Epithelial cell of esophagus (primary cell): ENCODE data around the gene SLC6A12.

Experiments
- DNase-seq: peaks from one replicate; pipeline ENCODE4 v3.0.0; 2010; ENCODE audit warnings: low read depth
- H3K4me3 ChIP-seq: 2 replicates; pipeline ENCODE4 v1.5.1; 2011; ENCODE audit warnings: mild to moderate bottlenecking, low read length, control low read depth
- CTCF ChIP-seq: IDR thresholded peaks from 2 replicates; pipeline ENCODE4 v1.5.1; 2011; ENCODE audit warnings: low read depth, mild to moderate bottlenecking, low read length, control low read depth, inconsistent platforms; ENCODE audit not compliant: insufficient read depth; ENCODE audit errors: missing control alignments

The SLC6A12 gene

GRCh38 chr12:157644-158043 is 56.3 kb downstream of the SLC6A12 start:
- TF ChIP-seq CTCF, result no peak
- H3K4me3 ChIP-seq, result no peak overlapping the region
- no peak for DNase-seq

- TF ChIP-seq CTCF, result no peak
- no peak for DNase-seq
Observed at GRCh38 chr12:156945-157344, 57.0 kb downstream of the SLC6A12 start.

GRCh38 chr12:155646-156045 is 58.3 kb downstream of the SLC6A12 start:
- no peak overlapping the region for H3K4me3 ChIP-seq
- no peak for TF ChIP-seq CTCF
- no peak for DNase-seq

More at GRCh38 chr12:156945-157344, 57.0 kb downstream of the SLC6A12 start:
- H3K4me3 ChIP-seq, result no peak overlapping the region

- TF ChIP-seq CTCF, result no peak
Observed at GRCh38 chr12:155006-155405, 59.0 kb downstream of the SLC6A12 start.

GRCh38 chr12:154058-154457 is 59.9 kb downstream of the SLC6A12 start:
- TF ChIP-seq CTCF, result no peak
- DNase-seq, result no peak
- H3K4me3 ChIP-seq, result no peak overlapping the region

More at GRCh38 chr12:155006-155405, 59.0 kb downstream of the SLC6A12 start:
- DNase-seq, result no peak
- H3K4me3 ChIP-seq, result no peak overlapping the region

- H3K4me3 ChIP-seq, result no peak overlapping the region
- TF ChIP-seq CTCF, result peak; percentile 47
- DNase-seq, result peak; percentile 21
Observed at GRCh38 chr12:153080-153746, 60.7 kb downstream of the SLC6A12 start.

GRCh38 chr12:152440-152839 is 61.5 kb downstream of the SLC6A12 start:
- no peak overlapping the region for H3K4me3 ChIP-seq

More at GRCh38 chr12:152440-152839, 61.5 kb downstream of the SLC6A12 start:
- peak; percentile 45 for DNase-seq
- TF ChIP-seq CTCF, result no peak
